ENCODE measurements around the gene CHERP. TPM values are rescaled to one million over a fixed set of nuclear protein-coding genes. Genes with fewer than 3 reads are reported as not detected.
A peak's percentile ranks its signal among the peaks of the same experiment; 100 is the strongest.

The CHERP gene
- total and polyA plus RNA-seq, 2 of the 4 experiments (the other 2 are of a cell fraction): 0.54 to 13.5 TPM

- TF ChIP-seq MAZ (IDR thresholded peaks at IDR 0.05; ENCODE audit: borderline replicate concordance, low read depth, low read length) (peak; percentile 82; the same call in 1 of the 2 replicates), CHD1 (IDR thresholded peaks at IDR 0.05; ENCODE audit: low read depth, low read length) (no peak)
These were observed 42.2 kb upstream of the CHERP start (continued) for GRCh38 chr19:16584248-16585093.

GRCh38 chr19:16582486-16583261, 40.4 kb upstream of the CHERP start:
- Histone ChIP-seq H4K91ac (ENCODE audit: insufficient read depth, low read depth, low read length) (no peak overlapping the region), H3K4me1 (ENCODE audit: control insufficient read depth, insufficient read depth, low read length) (peaks cover 26% of the 10 kb centered on the region), H3K56ac (ENCODE audit: extremely low read depth, insufficient read depth, low read length) (no peak overlapping the region), H2AK5ac (ENCODE audit: low read depth, low read length) (no peak overlapping the region), H3K27me3 (ENCODE audit: control insufficient read depth, insufficient read depth, low read length) (no peaks in the 10 kb centered on the region), H4K8ac (ENCODE audit: low read depth in 2 of 2, low read length in 2 of 2) (no peak overlapping the region), H3K23ac (ENCODE audit: low read depth, low read length) (no peak overlapping the region), H3K4ac (ENCODE audit: low read depth, low read length) (no peak overlapping the region), H2BK120ac (ENCODE audit: low read depth, low read length) (no peak overlapping the region), H4K5ac (ENCODE audit: low read depth, low read length) (no peak overlapping the region), H3K4me3 (ENCODE audit: insufficient read depth, low read depth, low read length) (no peak overlapping the region), H2AFZ (replicated peaks; ENCODE audit: low read length, poor library complexity) (no peak overlapping the region), H3K9me3 (ENCODE audit: control insufficient read depth, insufficient read depth, low read length) (no peaks in the 10 kb centered on the region), H2BK15ac (ENCODE audit: low read depth, low read length) (no peak overlapping the region), H3K4me2 (ENCODE audit: low read depth, low read length) (no peak overlapping the region), H3K18ac (ENCODE audit: low read depth, low read length) (no peak overlapping the region), H3K79me1 (ENCODE audit: low read depth in 1 of 2, low read length in 2 of 2) (peaks cover 43 to 97% of the 10 kb centered on the region in 2 experiments), H3K14ac (replicated peaks; ENCODE audit: low read depth, low read length) (no peak overlapping the region), H4K20me1 (ENCODE audit: insufficient read depth, low read length) (peaks cover 97% of the 10 kb centered on the region), H2AK9ac (replicated peaks; ENCODE audit: low read depth, low read length, poor library complexity) (peak overlapping the region; percentile 84), H3K9me1 (ENCODE audit: insufficient read depth, low read length) (peaks cover 42% of the 10 kb centered on the region), H2BK20ac (ENCODE audit: low read depth, low read length) (no peak overlapping the region), H3K36me3 (ENCODE audit: control insufficient read depth, insufficient read depth, low read length) (peaks cover 11% of the 10 kb centered on the region; the same call in 1 of the 2 replicates), H3K9ac (ENCODE audit: low read depth, low read length) (no peak overlapping the region), H3K27ac (ENCODE audit: insufficient read depth, low read length) (no peak overlapping the region), H2BK5ac (ENCODE audit: low read depth, low read length, poor library complexity, severe bottlenecking) (no peak overlapping the region)
- WGBS, 2 experiments (ENCODE audit: extremely low coverage in 2 of 2, insufficient read length in 1 of 2): 89% methylated on average over 7 of the region's 10 CpGs; no CpG with 5 or more reads in 1 of the 2 experiments
- ChIA-PET CTCF (no interaction called here), POLR2A (ENCODE audit: unreplicated experiment) (no interaction called here)
- intact Hi-C loops (cut with micrococcal nuclease) (no loop called here), dilution Hi-C loops (cut with HindIII; ENCODE audit: low sequenced_read_pairs, unreplicated experiment) (no loop called here), in situ Hi-C loops (cut with MboI; ENCODE audit: low sequenced_read_pairs) (loop anchor here (5.0 kb wide), 1 partner anchor 45 kb away; the partner anchor contains the start of gene MED26)
- DNase-seq: no peak
- no TSS peak for BruUV-seq (replicated peaks)
- no peak for ATAC-seq (ENCODE audit: low read depth)
- TF ChIP-seq RCOR1 (IDR thresholded peaks at IDR 0.05; ENCODE audit: insufficient replicate concordance, low read length) (no peak), MAZ (IDR thresholded peaks at IDR 0.05; ENCODE audit: borderline replicate concordance, low read depth, low read length) (no peak), POLR2A (IDR thresholded peaks at IDR 0.05; ENCODE audit: low read depth, low read length) (no peak), RFX5 (IDR thresholded peaks at IDR 0.05; ENCODE audit: low read depth, low read length) (no peak), MAFK (IDR thresholded peaks at IDR 0.05; ENCODE audit: low read depth, low read length) (no peak), SMC3 (IDR thresholded peaks at IDR 0.05; ENCODE audit: low read depth, low read length) (no peak), ELK1 (IDR thresholded peaks at IDR 0.05; ENCODE audit: borderline replicate concordance, low read depth, low read length) (no peak), CEBPB (IDR thresholded peaks at IDR 0.05; ENCODE audit: low read depth, low read length) (no peak), CHD1 (IDR thresholded peaks at IDR 0.05; ENCODE audit: low read depth, low read length) (no peak), USF2 (IDR thresholded peaks at IDR 0.05; ENCODE audit: low read depth, low read length) (no peak), FOS (IDR thresholded peaks at IDR 0.05; ENCODE audit: low read depth, low read length) (no peak)
